Measurements from ENCODE around the gene AHDC1.

The AHDC1 gene

GRCh38 chr1:27567971-27568299 lies 36.0 kb downstream of the AHDC1 start:
- H3K4me3 ChIP-seq (ENCODE audit: low read depth, low read length), result 0 out of 2 replicates have a peak overlapping the region, but pooled peaks have one; percentile 42
- H3K36me3 ChIP-seq (ENCODE audit: insufficient read depth, low read length), result no peaks in the 10 kb centered on the region
- H3K4me1 ChIP-seq (ENCODE audit: control insufficient read depth, insufficient read depth, low read length, unreplicated experiment), result peaks cover 90% of the 10 kb centered on the region
- H3K27ac ChIP-seq (ENCODE audit: low read depth, low read length), result no peak overlapping the region
- H3K79me2 ChIP-seq (ENCODE audit: control insufficient read depth, insufficient read depth, low read length, unreplicated experiment), result peaks cover 76% of the 10 kb centered on the region
- H3K27me3 ChIP-seq (ENCODE audit: insufficient read depth, low read length), result no peaks in the 10 kb centered on the region
- H2AFZ ChIP-seq (ENCODE audit: low read length, unreplicated experiment), result no peak overlapping the region

GRCh38 chr1:27567146-27567526 lies 36.8 kb downstream of the AHDC1 start:
- H3K4me3 ChIP-seq (ENCODE audit: low read depth, low read length), result no peak overlapping the region
- no peak overlapping the region for H2AFZ ChIP-seq (ENCODE audit: low read length, unreplicated experiment)
- no peaks in the 10 kb centered on the region for H3K27me3 ChIP-seq (ENCODE audit: insufficient read depth, low read length)
- no peaks in the 10 kb centered on the region for H3K36me3 ChIP-seq (ENCODE audit: insufficient read depth, low read length)
- H3K79me2 ChIP-seq (ENCODE audit: control insufficient read depth, insufficient read depth, low read length, unreplicated experiment), result peaks cover 76% of the 10 kb centered on the region
- H3K4me1 ChIP-seq (ENCODE audit: control insufficient read depth, insufficient read depth, low read length, unreplicated experiment), result peaks cover 90% of the 10 kb centered on the region
- no peak overlapping the region for H3K27ac ChIP-seq (ENCODE audit: low read depth, low read length)

GRCh38 chr1:27566462-27567145 lies 37.3 kb downstream of the AHDC1 start:
- Histone ChIP-seq H3K4me1 (ENCODE audit: control insufficient read depth, insufficient read depth, low read length, unreplicated experiment) (peaks cover 85% of the 10 kb centered on the region), H3K36me3 (ENCODE audit: insufficient read depth, low read length) (no peaks in the 10 kb centered on the region), H3K27me3 (ENCODE audit: insufficient read depth, low read length) (no peaks in the 10 kb centered on the region), H3K79me2 (ENCODE audit: control insufficient read depth, insufficient read depth, low read length, unreplicated experiment) (peaks cover 76% of the 10 kb centered on the region), H3K27ac (ENCODE audit: low read depth, low read length) (no peak overlapping the region), H3K4me3 (ENCODE audit: low read depth, low read length) (no peak overlapping the region), H2AFZ (ENCODE audit: low read length, unreplicated experiment) (no peak overlapping the region)

GRCh38 chr1:27564710-27565649 lies 39.0 kb downstream of the AHDC1 start:
- no peaks in the 10 kb centered on the region for H3K27me3 ChIP-seq (ENCODE audit: insufficient read depth, low read length)
- H3K4me1 ChIP-seq (ENCODE audit: control insufficient read depth, insufficient read depth, low read length, unreplicated experiment), result peaks cover 68% of the 10 kb centered on the region
- no peaks in the 10 kb centered on the region for H3K36me3 ChIP-seq (ENCODE audit: insufficient read depth, low read length)
- H3K79me2 ChIP-seq (ENCODE audit: control insufficient read depth, insufficient read depth, low read length, unreplicated experiment), result peaks cover 63% of the 10 kb centered on the region
- H3K27ac ChIP-seq (ENCODE audit: low read depth, low read length), result peak overlapping the region; percentile 61
- no peak overlapping the region for H2AFZ ChIP-seq (ENCODE audit: low read length, unreplicated experiment)
- peak overlapping the region; percentile 60; the same call in 1 of the 2 replicates for H3K4me3 ChIP-seq (ENCODE audit: low read depth, low read length)

GRCh38 chr1:27563591-27564471 lies 40.1 kb downstream of the AHDC1 start:
- Histone ChIP-seq H3K4me1 (ENCODE audit: control insufficient read depth, insufficient read depth, low read length, unreplicated experiment) (peaks cover 57% of the 10 kb centered on the region), H2AFZ (ENCODE audit: low read length, unreplicated experiment) (no peak overlapping the region), H3K4me3 (ENCODE audit: low read depth, low read length) (peak overlapping the region; percentile 60), H3K27me3 (ENCODE audit: insufficient read depth, low read length) (no peaks in the 10 kb centered on the region), H3K27ac (ENCODE audit: low read depth, low read length) (peak overlapping the region; percentile 61), H3K36me3 (ENCODE audit: insufficient read depth, low read length) (no peaks in the 10 kb centered on the region), H3K79me2 (ENCODE audit: control insufficient read depth, insufficient read depth, low read length, unreplicated experiment) (peaks cover 57% of the 10 kb centered on the region)

GRCh38 chr1:27563341-27563590 lies 40.7 kb downstream of the AHDC1 start:
- H3K36me3 ChIP-seq (ENCODE audit: insufficient read depth, low read length), result no peaks in the 10 kb centered on the region
- H3K27me3 ChIP-seq (ENCODE audit: insufficient read depth, low read length), result no peaks in the 10 kb centered on the region
- peaks cover 56% of the 10 kb centered on the region for H3K79me2 ChIP-seq (ENCODE audit: control insufficient read depth, insufficient read depth, low read length, unreplicated experiment)
- peak overlapping the region; percentile 61; the same call in 1 of the 2 replicates for H3K27ac ChIP-seq (ENCODE audit: low read depth, low read length)
- H2AFZ ChIP-seq (ENCODE audit: low read length, unreplicated experiment), result no peak overlapping the region
- H3K4me1 ChIP-seq (ENCODE audit: control insufficient read depth, insufficient read depth, low read length, unreplicated experiment), result peaks cover 55% of the 10 kb centered on the region
- 0 out of 2 replicates have a peak overlapping the region, but pooled peaks have one; percentile 60 for H3K4me3 ChIP-seq (ENCODE audit: low read depth, low read length)

- Histone ChIP-seq H3K79me2 (ENCODE audit: control insufficient read depth, insufficient read depth, low read length, unreplicated experiment) (peaks cover 55% of the 10 kb centered on the region), H3K4me1 (ENCODE audit: control insufficient read depth, insufficient read depth, low read length, unreplicated experiment) (peaks cover 55% of the 10 kb centered on the region), H3K4me3 (ENCODE audit: low read depth, low read length) (no peak overlapping the region), H3K36me3 (ENCODE audit: insufficient read depth, low read length) (no peaks in the 10 kb centered on the region), H3K27ac (ENCODE audit: low read depth, low read length) (no peak overlapping the region), H3K27me3 (ENCODE audit: insufficient read depth, low read length) (no peaks in the 10 kb centered on the region), H2AFZ (ENCODE audit: low read length, unreplicated experiment) (no peak overlapping the region)
Measured at GRCh38 chr1:27562534-27563340, 41.2 kb downstream of the AHDC1 start.

- Histone ChIP-seq H3K27ac (ENCODE audit: low read depth, low read length) (no peak overlapping the region), H3K36me3 (ENCODE audit: insufficient read depth, low read length) (no peaks in the 10 kb centered on the region), H3K4me1 (ENCODE audit: control insufficient read depth, insufficient read depth, low read length, unreplicated experiment) (peaks cover 53% of the 10 kb centered on the region), H3K4me3 (ENCODE audit: low read depth, low read length) (no peak overlapping the region), H3K27me3 (ENCODE audit: insufficient read depth, low read length) (no peaks in the 10 kb centered on the region), H2AFZ (ENCODE audit: low read length, unreplicated experiment) (no peak overlapping the region), H3K79me2 (ENCODE audit: control insufficient read depth, insufficient read depth, low read length, unreplicated experiment) (peaks cover 49% of the 10 kb centered on the region)
Measured at GRCh38 chr1:27562021-27562420, 41.9 kb downstream of the AHDC1 start.

GRCh38 chr1:27561124-27561899 lies 42.6 kb downstream of the AHDC1 start:
- Histone ChIP-seq H3K27ac (ENCODE audit: low read depth, low read length) (no peak overlapping the region), H3K36me3 (ENCODE audit: insufficient read depth, low read length) (no peaks in the 10 kb centered on the region), H3K27me3 (ENCODE audit: insufficient read depth, low read length) (no peaks in the 10 kb centered on the region), H3K4me1 (ENCODE audit: control insufficient read depth, insufficient read depth, low read length, unreplicated experiment) (peaks cover 52% of the 10 kb centered on the region), H3K79me2 (ENCODE audit: control insufficient read depth, insufficient read depth, low read length, unreplicated experiment) (peaks cover 42% of the 10 kb centered on the region), H2AFZ (ENCODE audit: low read length, unreplicated experiment) (no peak overlapping the region), H3K4me3 (ENCODE audit: low read depth, low read length) (no peak overlapping the region)

Measured in ACC112 (cell line).